ENCODE results near the gene TBC1D10A.
A peak's percentile ranks its signal among the peaks of the same experiment; 100 is the strongest.

Gene TBC1D10A

GRCh38 chr22:30279932-30280331, 46.8 kb downstream of the TBC1D10A start (continued):
- TF ChIP-seq, protein P1, sequence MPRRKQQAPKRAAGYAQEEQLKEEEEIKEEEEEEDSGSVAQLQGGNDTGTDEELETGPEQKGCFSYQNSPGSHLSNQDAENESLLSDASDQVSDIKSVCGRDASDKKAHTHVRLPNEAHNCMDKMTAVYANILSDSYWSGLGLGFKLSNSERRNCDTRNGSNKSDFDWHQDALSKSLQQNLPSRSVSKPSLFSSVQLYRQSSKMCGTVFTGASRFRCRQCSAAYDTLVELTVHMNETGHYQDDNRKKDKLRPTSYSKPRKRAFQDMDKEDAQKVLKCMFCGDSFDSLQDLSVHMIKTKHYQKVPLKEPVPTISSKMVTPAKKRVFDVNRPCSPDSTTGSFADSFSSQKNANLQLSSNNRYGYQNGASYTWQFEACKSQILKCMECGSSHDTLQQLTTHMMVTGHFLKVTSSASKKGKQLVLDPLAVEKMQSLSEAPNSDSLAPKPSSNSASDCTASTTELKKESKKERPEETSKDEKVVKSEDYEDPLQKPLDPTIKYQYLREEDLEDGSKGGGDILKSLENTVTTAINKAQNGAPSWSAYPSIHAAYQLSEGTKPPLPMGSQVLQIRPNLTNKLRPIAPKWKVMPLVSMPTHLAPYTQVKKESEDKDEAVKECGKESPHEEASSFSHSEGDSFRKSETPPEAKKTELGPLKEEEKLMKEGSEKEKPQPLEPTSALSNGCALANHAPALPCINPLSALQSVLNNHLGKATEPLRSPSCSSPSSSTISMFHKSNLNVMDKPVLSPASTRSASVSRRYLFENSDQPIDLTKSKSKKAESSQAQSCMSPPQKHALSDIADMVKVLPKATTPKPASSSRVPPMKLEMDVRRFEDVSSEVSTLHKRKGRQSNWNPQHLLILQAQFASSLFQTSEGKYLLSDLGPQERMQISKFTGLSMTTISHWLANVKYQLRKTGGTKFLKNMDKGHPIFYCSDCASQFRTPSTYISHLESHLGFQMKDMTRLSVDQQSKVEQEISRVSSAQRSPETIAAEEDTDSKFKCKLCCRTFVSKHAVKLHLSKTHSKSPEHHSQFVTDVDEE (CRISPR knock-in tag; IDR thresholded peaks at IDR 0.05) = no peak

GRCh38 chr22:30279046-30279788, 47.5 kb downstream of the TBC1D10A start:
- no peak for TF ChIP-seq ZFP30 (CRISPR knock-in tag; IDR thresholded peaks at IDR 0.05)
- no peak for TF ChIP-seq CREB5 (CRISPR knock-in tag; IDR thresholded peaks at IDR 0.05; ENCODE audit: low read depth)
- no peak for TF ChIP-seq RARB (CRISPR knock-in tag; IDR thresholded peaks at IDR 0.05)
- no peak for TF ChIP-seq ZNF565 (CRISPR knock-in tag; conservative IDR thresholded peaks at IDR 0.05; ENCODE audit: low read depth)
- ATAC-seq = no peak

GRCh38 chr22:30277547-30278344, 49.0 kb downstream of the TBC1D10A start:
- peak; percentile 69 for ATAC-seq
- TF ChIP-seq, protein P2, sequence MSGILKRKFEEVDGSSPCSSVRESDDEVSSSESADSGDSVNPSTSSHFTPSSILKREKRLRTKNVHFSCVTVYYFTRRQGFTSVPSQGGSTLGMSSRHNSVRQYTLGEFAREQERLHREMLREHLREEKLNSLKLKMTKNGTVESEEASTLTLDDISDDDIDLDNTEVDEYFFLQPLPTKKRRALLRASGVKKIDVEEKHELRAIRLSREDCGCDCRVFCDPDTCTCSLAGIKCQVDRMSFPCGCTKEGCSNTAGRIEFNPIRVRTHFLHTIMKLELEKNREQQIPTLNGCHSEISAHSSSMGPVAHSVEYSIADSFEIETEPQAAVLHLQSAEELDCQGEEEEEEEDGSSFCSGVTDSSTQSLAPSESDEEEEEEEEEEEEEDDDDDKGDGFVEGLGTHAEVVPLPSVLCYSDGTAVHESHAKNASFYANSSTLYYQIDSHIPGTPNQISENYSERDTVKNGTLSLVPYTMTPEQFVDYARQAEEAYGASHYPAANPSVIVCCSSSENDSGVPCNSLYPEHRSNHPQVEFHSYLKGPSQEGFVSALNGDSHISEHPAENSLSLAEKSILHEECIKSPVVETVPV (CRISPR knock-in tag; IDR thresholded peaks at IDR 0.05) = no peak
- TF ChIP-seq PPARA (CRISPR knock-in tag; IDR thresholded peaks at IDR 0.05; ENCODE audit: borderline replicate concordance) (no peak), RARB (CRISPR knock-in tag; IDR thresholded peaks at IDR 0.05) (no peak), ZC3H10 (CRISPR knock-in tag; IDR thresholded peaks at IDR 0.05) (no peak), CREB5 (CRISPR knock-in tag; IDR thresholded peaks at IDR 0.05; ENCODE audit: low read depth) (no peak), CSDC2 (CRISPR knock-in tag; IDR thresholded peaks at IDR 0.05) (no peak), ISL1 (CRISPR knock-in tag; IDR thresholded peaks at IDR 0.05) (no peak), BACH2 (CRISPR knock-in tag; IDR thresholded peaks at IDR 0.05; ENCODE audit: borderline replicate concordance) (no peak), GLIS3 (CRISPR knock-in tag; IDR thresholded peaks at IDR 0.05) (no peak), ZFP3 (CRISPR knock-in tag; IDR thresholded peaks at IDR 0.05) (no peak), ZNF565 (CRISPR knock-in tag; conservative IDR thresholded peaks at IDR 0.05; ENCODE audit: low read depth) (no peak), ESRRG (CRISPR knock-in tag; IDR thresholded peaks at IDR 0.05) (no peak), ZFP30 (CRISPR knock-in tag; IDR thresholded peaks at IDR 0.05) (no peak), PATZ1 (CRISPR knock-in tag; IDR thresholded peaks at IDR 0.05; ENCODE audit: borderline replicate concordance) (no peak), ZNF8 (CRISPR knock-in tag; IDR thresholded peaks at IDR 0.05) (no peak), SNAI2 (CRISPR knock-in tag; IDR thresholded peaks at IDR 0.05) (no peak)
- TF ChIP-seq, protein P3, sequence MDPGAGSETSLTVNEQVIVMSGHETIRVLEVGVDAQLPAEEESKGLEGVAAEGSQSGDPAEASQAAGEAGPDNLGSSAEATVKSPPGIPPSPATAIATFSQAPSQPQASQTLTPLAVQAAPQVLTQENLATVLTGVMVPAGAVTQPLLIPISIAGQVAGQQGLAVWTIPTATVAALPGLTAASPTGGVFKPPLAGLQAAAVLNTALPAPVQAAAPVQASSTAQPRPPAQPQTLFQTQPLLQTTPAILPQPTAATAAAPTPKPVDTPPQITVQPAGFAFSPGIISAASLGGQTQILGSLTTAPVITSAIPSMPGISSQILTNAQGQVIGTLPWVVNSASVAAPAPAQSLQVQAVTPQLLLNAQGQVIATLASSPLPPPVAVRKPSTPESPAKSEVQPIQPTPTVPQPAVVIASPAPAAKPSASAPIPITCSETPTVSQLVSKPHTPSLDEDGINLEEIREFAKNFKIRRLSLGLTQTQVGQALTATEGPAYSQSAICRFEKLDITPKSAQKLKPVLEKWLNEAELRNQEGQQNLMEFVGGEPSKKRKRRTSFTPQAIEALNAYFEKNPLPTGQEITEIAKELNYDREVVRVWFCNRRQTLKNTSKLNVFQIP (CRISPR knock-in tag; IDR thresholded peaks at IDR 0.05; ENCODE audit: borderline replicate concordance, low read depth) = no peak
- TF ChIP-seq, protein P1 (CRISPR knock-in tag; IDR thresholded peaks at IDR 0.05) = no peak
